LoVo (cell line): ENCODE results near the gene ANKS6.

Source experiments
- DNase-seq: peaks from one replicate; pipeline ENCODE4 v3.0.0-alpha.2; 2016; ENCODE audit warnings: low spot score

Gene ANKS6

GRCh38 chr9:98736226-98736625 lies 60.1 kb downstream of the ANKS6 start:
- DNase-seq = no peak

- DNase-seq = no peak
Measured at GRCh38 chr9:98732801-98733200, 63.6 kb downstream of the ANKS6 start.

- no peak for DNase-seq
Measured at GRCh38 chr9:98732091-98732490, 64.3 kb downstream of the ANKS6 start.

- no peak for DNase-seq
Measured at GRCh38 chr9:98730871-98731270, 65.5 kb downstream of the ANKS6 start.

- no peak for DNase-seq
Measured at GRCh38 chr9:98728500-98728899, 67.9 kb downstream of the ANKS6 start.

- DNase-seq = no peak
Measured at GRCh38 chr9:98727428-98727827, 68.9 kb downstream of the ANKS6 start.

GRCh38 chr9:98726735-98727134 lies 69.6 kb downstream of the ANKS6 start:
- no peak for DNase-seq

GRCh38 chr9:98724810-98725530 lies 71.4 kb downstream of the ANKS6 start:
- DNase-seq = no peak

- no peak for DNase-seq
Measured at GRCh38 chr9:98721643-98722042, 74.7 kb downstream of the ANKS6 start.

- no peak for DNase-seq
Measured at GRCh38 chr9:98720402-98720801, 76.0 kb downstream of the ANKS6 start.

- no peak for DNase-seq
Measured at GRCh38 chr9:98719055-98719454, 77.3 kb downstream of the ANKS6 start.

- no peak for DNase-seq
Measured at GRCh38 chr9:98714833-98715232, 81.5 kb downstream of the ANKS6 start.

GRCh38 chr9:98712987-98713386 lies 83.4 kb downstream of the ANKS6 start:
- no peak for DNase-seq

GRCh38 chr9:98709968-98710965 lies 86.1 kb downstream of the ANKS6 start:
- peak; percentile 6 for DNase-seq

GRCh38 chr9:98708933-98709911 lies 87.1 kb downstream of the ANKS6 start, which contains the start of gene GABBR2:
Gene GABBR2, minus strand, starts transcription at chr9:98708935. Its CDS starts 198 bp downstream, at chr9:98708737.
- no peak for DNase-seq

GRCh38 chr9:98708103-98708932 lies 88.0 kb downstream of the ANKS6 start:
- DNase-seq = no peak

- no peak for DNase-seq
Measured at GRCh38 chr9:98707166-98708102, 88.9 kb downstream of the ANKS6 start.

GRCh38 chr9:98706651-98707165 lies 89.6 kb downstream of the ANKS6 start:
- no peak for DNase-seq

- DNase-seq = no peak
Measured at GRCh38 chr9:98702835-98703380, 93.4 kb downstream of the ANKS6 start.
